ENCODE results near the gene FAM47E. TPM values are rescaled to one million over a fixed set of nuclear protein-coding genes. Genes with fewer than 3 reads are reported as not detected.

Gene FAM47E
- total and polyA plus RNA-seq, 2 of the 13 experiments (the other 11 are each of a cell fraction or from before 2014, with no cell fraction given), result 0.33 to 0.66 TPM

- Histone ChIP-seq H3K9ac (ENCODE audit: insufficient read depth, low read depth, low read length) (no peak overlapping the region), H3K79me2 (ENCODE audit: insufficient read depth, low read length) (no peaks in the 10 kb centered on the region), H3K4me2 (ENCODE audit: low read depth, low read length) (no peak overlapping the region), H3K27me3 (ENCODE audit: control insufficient read depth in 1 of 2, insufficient read depth in 2 of 2, low read length in 2 of 2) (no peaks in the 10 kb centered on the region; a peak in 1 of 5 replicates), H3K27ac (ENCODE audit: extremely low read length, insufficient read depth, low read length) (no peak overlapping the region), H3K9me3 (ENCODE audit: low read length) (peaks cover 13% of the 10 kb centered on the region), H3K4me1 (ENCODE audit: insufficient read depth, low read length) (peaks cover 26% of the 10 kb centered on the region), H2AFZ (ENCODE audit: low read length) (no peak overlapping the region), H3K36me3 (replicated peaks in 1 of 2; ENCODE audit: control insufficient read depth in 1 of 2, insufficient read depth in 2 of 2, low read length in 2 of 2) (no peaks in the 10 kb centered on the region), H4K20me1 (ENCODE audit: insufficient read depth, low read length) (no peaks in the 10 kb centered on the region), H3K4me3 (replicated peaks in 1 of 3; ENCODE audit: insufficient read depth in 1 of 3, low read depth in 2 of 3, low read length in 3 of 3) (no peak overlapping the region)
- ATAC-seq (no peak), DNase-seq (ENCODE audit: low spot score) (no peak), FAIRE-seq (no peak)
- CTCF ChIA-PET (ENCODE audit: low intra/inter-chr PET ratio, low total read pairs), result no interaction called here
- TF ChIP-seq ZBTB40 (IDR thresholded peaks at IDR 0.05) (no peak), ZBTB40 (CRISPR knock-in tag; IDR thresholded peaks at IDR 0.05) (no peak), ZFP1 (CRISPR knock-in tag; IDR thresholded peaks at IDR 0.05) (peak; percentile 98)
- intact Hi-C loops (cut with micrococcal nuclease; ENCODE audit: unreplicated experiment), result no loop called here
- POLR2A ChIA-PET, result no interaction called here
- in situ Hi-C loops (cut with HindIII; ENCODE audit: extremely low pct_ligation_motif_present, low pct_unique_long_range_greater_than_20kb), result no loop called here
- BruUV-seq (replicated peaks), result no TSS peak
Measured at GRCh38 chr4:76298227-76298626, 46.7 kb downstream of the FAM47E start.
